ENCODE results near the gene SMAD7.

SMAD7 gene

GRCh38 chr18:48893608-48894600 lies 56.9 kb downstream of the SMAD7 start:
- DNase-seq (ENCODE audit: low read depth): no peak

GRCh38 chr18:48893061-48893607 lies 57.6 kb downstream of the SMAD7 start:
- no peak for DNase-seq (ENCODE audit: low read depth)

- DNase-seq (ENCODE audit: low read depth): no peak
Observed at GRCh38 chr18:48892146-48892855, 58.5 kb downstream of the SMAD7 start.

- no peak for DNase-seq (ENCODE audit: low read depth)
Observed at GRCh38 chr18:48891721-48892120, 59.0 kb downstream of the SMAD7 start.

- DNase-seq (ENCODE audit: low read depth): no peak
Observed at GRCh38 chr18:48889981-48890762, 60.6 kb downstream of the SMAD7 start.

- DNase-seq (ENCODE audit: low read depth): no peak
Observed at GRCh38 chr18:48889115-48889941, 61.4 kb downstream of the SMAD7 start.

- DNase-seq (ENCODE audit: low read depth): no peak
Observed at GRCh38 chr18:48888773-48889080, 62.0 kb downstream of the SMAD7 start.

GRCh38 chr18:48887905-48888772 lies 62.6 kb downstream of the SMAD7 start:
- no peak for DNase-seq (ENCODE audit: low read depth)

- no peak for DNase-seq (ENCODE audit: low read depth)
Observed at GRCh38 chr18:48887294-48887904, 63.4 kb downstream of the SMAD7 start.

- DNase-seq (ENCODE audit: low read depth): no peak
Observed at GRCh38 chr18:48886520-48887293, 64.1 kb downstream of the SMAD7 start.

- DNase-seq (ENCODE audit: low read depth): no peak
Observed at GRCh38 chr18:48885924-48886400, 64.8 kb downstream of the SMAD7 start.

GRCh38 chr18:48885266-48885923 lies 65.4 kb downstream of the SMAD7 start:
- no peak for DNase-seq (ENCODE audit: low read depth)

- no peak for DNase-seq (ENCODE audit: low read depth)
Observed at GRCh38 chr18:48884771-48885170, 66.0 kb downstream of the SMAD7 start.

GRCh38 chr18:48884306-48884705 lies 66.5 kb downstream of the SMAD7 start:
- DNase-seq (ENCODE audit: low read depth): no peak

- DNase-seq (ENCODE audit: low read depth): no peak
Observed at GRCh38 chr18:48882379-48882778, 68.4 kb downstream of the SMAD7 start.

- no peak for DNase-seq (ENCODE audit: low read depth)
Observed at GRCh38 chr18:48880931-48881330, 69.8 kb downstream of the SMAD7 start.

- no peak for DNase-seq (ENCODE audit: low read depth)
Observed at GRCh38 chr18:48879008-48879431, 71.7 kb downstream of the SMAD7 start.

GRCh38 chr18:48878471-48878870 lies 72.3 kb downstream of the SMAD7 start:
- no peak for DNase-seq (ENCODE audit: low read depth)
